Small intestine (tissue), 7 donors: ENCODE data around the gene SDK2. TPM values are rescaled to one million over a fixed set of nuclear protein-coding genes. Genes with fewer than 3 reads are reported as not detected.

Source experiments
- DNase-seq, 2 donors: peaks; one replicate each; pipeline versions ENCODE4 v3.0.0 to v3.0.0-alpha.2; 2013
- FAIRE-seq: peaks from 2 replicates; lab custom pipeline; 2012; peaks lifted over from hg19 to GRCh38; lab: Jason Lieb, UNC
- H3K27ac ChIP-seq, 3 donors: one replicate each; pipeline ENCODE4 v1.5.1; 2013; ENCODE audit warnings: low read length in 2 of 3, mild to moderate bottlenecking in 2 of 3, control low read depth in 1 of 3, inconsistent platforms in 1 of 3, low read depth in 1 of 3, moderate library complexity in 1 of 3
- H3K27me3 ChIP-seq, 3 donors: one replicate each; pipeline ENCODE4 v1.6.1; 2013; ENCODE audit warnings: low read length in 3 of 3, inconsistent platforms in 1 of 3; ENCODE audit not compliant: control insufficient read depth in 3 of 3, insufficient read depth in 3 of 3
- H3K36me3 ChIP-seq, 3 donors: one replicate each; pipeline ENCODE4 v1.6.1; 2013; ENCODE audit warnings: low read length in 3 of 3, inconsistent platforms in 1 of 3, low read depth in 1 of 3, mild to moderate bottlenecking in 1 of 3, moderate library complexity in 1 of 3; ENCODE audit not compliant: control insufficient read depth in 3 of 3, insufficient read depth in 2 of 3
- H3K4me1 ChIP-seq, 3 donors: one replicate each; pipeline ENCODE4 v1.6.1; 2013; ENCODE audit warnings: low read length in 2 of 3, inconsistent platforms in 1 of 3, low read depth in 1 of 3, mild to moderate bottlenecking in 1 of 3, moderate library complexity in 1 of 3; ENCODE audit not compliant: control insufficient read depth in 3 of 3, insufficient read depth in 2 of 3
- H3K4me3 ChIP-seq, 3 donors: one replicate each; pipeline ENCODE4 v1.5.1; 2013; ENCODE audit warnings: low read length in 3 of 3, control low read depth in 1 of 3, inconsistent platforms in 1 of 3, low read depth in 1 of 3, mild to moderate bottlenecking in 1 of 3, moderate library complexity in 1 of 3
- H3K9me3 ChIP-seq, 2 donors: one replicate each; pipeline ENCODE4 v1.6.1; 2013; ENCODE audit warnings: low read depth in 1 of 2, low read length in 1 of 2; ENCODE audit not compliant: control insufficient read depth in 2 of 2, insufficient read depth in 1 of 2
- WGBS, 3 donors: extraction: QIAGEN DNeasy Blood & Tissue Kit; methylation state at CpG; one replicate each; pipeline ENCODE4 v1.1.7; 2013; 5-methylcytosine and 5-hydroxymethylcytosine counted together
- polyA plus RNA-seq, 4 donors: library from polyadenylated mRNA; stranded (reverse) in 3 of 4; unstranded in 1 of 4; fragments of 200-250 nt in 3 of 4; fragments of 120-200 nt in 1 of 4; gene quantifications; one replicate each; pipeline versions ENCODE4 v1.2.1 to v1.2.3, GENCODE V29; 2013
- donor health status: healthy with polysubstance abuse.
- donor health status: control.
- donor health status: control.
- donor health status: Bipolar disorder and iron deficiency.
- donor health status: healthy.

The SDK2 gene
- polyA plus RNA-seq, 4 donors, result under 0.01 to 1.1 (median 0.10) TPM

- Histone ChIP-seq H3K27ac (no peak overlapping the region), H3K36me3 (no peaks in the 10 kb centered on the region), H3K27me3 (no peaks in the 10 kb centered on the region), H3K4me1 (no peaks in the 10 kb centered on the region), H3K4me3 (no peak overlapping the region), H3K9me3 (no peaks in the 10 kb centered on the region)
- peak; percentile 53 to 73 for DNase-seq
- WGBS, 3 donors, result 58 to 68% (median 59%) methylated on average over 12 of the region's 12 CpGs
- no peak for FAIRE-seq
Measured at GRCh38 chr17:73546770-73547536, 97.3 kb downstream of the SDK2 start.

GRCh38 chr17:73546114-73546513, 98.1 kb downstream of the SDK2 start:
- Histone ChIP-seq H3K4me3 (no peak overlapping the region), H3K9me3 (no peaks in the 10 kb centered on the region), H3K27ac (no peak overlapping the region), H3K4me1 (no peaks in the 10 kb centered on the region), H3K36me3 (no peaks in the 10 kb centered on the region), H3K27me3 (no peaks in the 10 kb centered on the region)
- FAIRE-seq (no peak), DNase-seq (no peak)
- 71 to 84% (median 76%) methylated on average over 10 to 11 of the region's 11 CpGs for WGBS, 3 donors

- Histone ChIP-seq H3K4me1 (no peaks in the 10 kb centered on the region), H3K27me3 (no peaks in the 10 kb centered on the region), H3K36me3 (no peaks in the 10 kb centered on the region), H3K9me3 (no peaks in the 10 kb centered on the region), H3K27ac (no peak overlapping the region), H3K4me3 (no peak overlapping the region)
- WGBS, 3 donors, result 65 to 80% (median 69%) methylated on average over 16 to 17 of the region's 17 CpGs
- FAIRE-seq (no peak), DNase-seq (no peak)
Measured at GRCh38 chr17:73545109-73546032, 98.9 kb downstream of the SDK2 start.

- H3K27ac ChIP-seq, result no peak overlapping the region
- FAIRE-seq, result no peak
- no peak for DNase-seq
- 95% methylated on average over 5 of the region's 5 CpGs for WGBS, 3 donors
- H3K4me3 ChIP-seq, result no peak overlapping the region
- no peaks in the 10 kb centered on the region for H3K4me1 ChIP-seq
- H3K27me3 ChIP-seq, result no peaks in the 10 kb centered on the region
- no peaks in the 10 kb centered on the region for H3K36me3 ChIP-seq
- H3K9me3 ChIP-seq, result no peaks in the 10 kb centered on the region
Measured at GRCh38 chr17:73544333-73544732, 99.9 kb downstream of the SDK2 start.

- no peak for DNase-seq
- FAIRE-seq, result no peak
- no peak overlapping the region for H3K4me3 ChIP-seq
- no peak overlapping the region for H3K27ac ChIP-seq
- no peaks in the 10 kb centered on the region for H3K36me3 ChIP-seq
- H3K4me1 ChIP-seq, result no peaks in the 10 kb centered on the region
- 58 to 73% (median 62%) methylated on average over 9 of the region's 9 CpGs for WGBS, 3 donors
- H3K27me3 ChIP-seq, result peaks cover 0 to 3% (median 0%) of the 10 kb centered on the region in 3 donors
- no peaks in the 10 kb centered on the region for H3K9me3 ChIP-seq
Measured at GRCh38 chr17:73542323-73542722, 101.9 kb downstream of the SDK2 start.

- Histone ChIP-seq H3K27ac (no peak overlapping the region), H3K27me3 (peaks cover 0 to 3% (median 0%) of the 10 kb centered on the region in 3 donors), H3K9me3 (no peaks in the 10 kb centered on the region), H3K36me3 (no peaks in the 10 kb centered on the region), H3K4me3 (no peak overlapping the region), H3K4me1 (no peaks in the 10 kb centered on the region)
- DNase-seq, result no peak
- WGBS, 3 donors, result 90 to 92% (median 90%) methylated on average over 16 of the region's 16 CpGs
- no peak for FAIRE-seq
Measured at GRCh38 chr17:73541561-73541981, 102.7 kb downstream of the SDK2 start.

- no peak overlapping the region for H3K27ac ChIP-seq
- H3K9me3 ChIP-seq, result no peaks in the 10 kb centered on the region
- H3K4me1 ChIP-seq, result no peaks in the 10 kb centered on the region
- no peaks in the 10 kb centered on the region for H3K36me3 ChIP-seq
- H3K4me3 ChIP-seq, result no peak overlapping the region
- DNase-seq, result no peak
- H3K27me3 ChIP-seq, result peaks cover 0 to 3% (median 0%) of the 10 kb centered on the region in 3 donors
- WGBS, 3 donors, result 69 to 88% (median 80%) methylated on average over 6 of the region's 6 CpGs
- FAIRE-seq, result no peak
Measured at GRCh38 chr17:73541111-73541510, 103.1 kb downstream of the SDK2 start.

- Histone ChIP-seq H3K9me3 (no peaks in the 10 kb centered on the region), H3K27me3 (peaks cover 0 to 3% (median 0%) of the 10 kb centered on the region in 3 donors), H3K4me1 (no peaks in the 10 kb centered on the region), H3K4me3 (no peak overlapping the region), H3K27ac (no peak overlapping the region), H3K36me3 (no peaks in the 10 kb centered on the region)
- WGBS, 3 donors, result 32 to 40% (median 34%) methylated on average over 9 of the region's 9 CpGs
- FAIRE-seq, result no peak
- no peak for DNase-seq
Measured at GRCh38 chr17:73539166-73539565, 105.1 kb downstream of the SDK2 start.
